Measurements from ENCODE around the gene C9orf57.

C9orf57 gene

DNA sequence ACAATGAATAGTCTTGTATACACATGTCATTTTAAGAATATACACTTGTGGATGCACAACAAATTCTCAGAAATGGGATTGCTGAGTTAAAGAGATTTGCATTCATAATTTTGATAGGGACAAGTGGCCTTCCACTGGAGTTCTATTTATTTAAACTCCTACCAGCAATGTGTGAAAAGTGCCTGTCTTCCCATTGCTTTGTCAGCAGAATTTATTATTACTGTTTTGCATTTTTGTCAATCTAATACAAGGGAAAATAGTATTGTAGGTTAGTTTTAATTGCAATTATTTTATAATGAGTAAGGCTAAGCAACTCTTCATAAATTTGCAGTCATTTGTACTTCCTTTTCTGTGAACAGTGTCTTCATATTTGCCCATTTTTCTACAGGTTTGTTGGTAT lies 55.0 kb downstream of the C9orf57 start:
- DNase-seq (ENCODE audit: low read depth in 2 of 2), result no peak
- no peak for TF ChIP-seq CTCF (IDR thresholded peaks at IDR 0.05; ENCODE audit: low read depth, low read length)
- H3K4me3 ChIP-seq (replicated peaks in 1 of 2; ENCODE audit: low read depth in 2 of 2, low read length in 2 of 2), result no peak overlapping the region

All from cardiac fibroblast (primary cell).